NCI-H2196 (cell line): ENCODE results near the gene YTHDC2.
"Not testable (repeated sequence)": the region's sequence is repeated elsewhere in the genome, so short reads cannot be mapped to it uniquely, and the experiment has no call there.

Source experiments
- DNase-seq: peaks from one replicate; lab custom pipeline; 2025; ENCODE audit not compliant: unreplicated experiment; lab: John Stamatoyannopoulos, UW

The YTHDC2 gene

GRCh38 chr5:113600255-113600905, 86.9 kb downstream of the YTHDC2 start:
- no peak for DNase-seq

DNA sequence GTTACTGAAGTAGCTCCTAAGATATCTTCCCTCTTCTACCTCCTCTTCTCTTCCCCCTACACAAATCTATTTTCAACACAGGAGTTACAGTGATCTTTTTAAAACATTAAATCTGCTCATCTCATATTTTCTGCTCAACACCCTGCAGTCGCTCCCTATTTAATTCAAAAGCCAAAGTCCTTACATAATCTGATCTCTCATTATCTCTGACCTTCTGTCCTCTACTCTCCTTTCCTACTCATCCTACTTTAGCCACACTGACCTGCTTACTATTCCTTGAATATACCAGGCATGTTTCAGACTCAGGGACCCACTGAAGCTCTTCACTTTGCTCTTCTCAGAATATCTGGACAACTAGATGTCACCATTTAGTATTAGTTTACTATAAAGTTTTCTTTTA, 87.9 kb downstream of the YTHDC2 start:
- DNase-seq, result no peak

DNA sequence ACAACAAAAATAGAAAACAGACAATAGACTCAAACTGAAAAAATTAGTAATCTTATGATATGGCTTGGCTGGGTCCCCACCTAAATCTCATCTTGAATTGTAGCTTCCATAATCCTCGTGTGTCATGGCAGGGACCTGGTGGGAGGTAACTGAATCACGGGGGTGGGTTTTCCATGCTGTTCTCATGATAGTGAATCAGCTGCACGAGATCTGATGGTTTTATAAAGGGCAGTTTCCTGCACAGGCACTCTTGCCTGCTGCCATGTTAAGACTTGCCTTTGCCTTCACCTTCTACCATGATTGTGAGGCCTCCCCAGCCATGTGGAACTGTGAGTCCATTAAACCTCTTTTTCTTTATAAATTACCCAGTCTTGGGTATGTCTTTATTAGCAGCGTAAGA, 89.8 kb downstream of the YTHDC2 start:
- not testable (repeated sequence) for DNase-seq

DNA sequence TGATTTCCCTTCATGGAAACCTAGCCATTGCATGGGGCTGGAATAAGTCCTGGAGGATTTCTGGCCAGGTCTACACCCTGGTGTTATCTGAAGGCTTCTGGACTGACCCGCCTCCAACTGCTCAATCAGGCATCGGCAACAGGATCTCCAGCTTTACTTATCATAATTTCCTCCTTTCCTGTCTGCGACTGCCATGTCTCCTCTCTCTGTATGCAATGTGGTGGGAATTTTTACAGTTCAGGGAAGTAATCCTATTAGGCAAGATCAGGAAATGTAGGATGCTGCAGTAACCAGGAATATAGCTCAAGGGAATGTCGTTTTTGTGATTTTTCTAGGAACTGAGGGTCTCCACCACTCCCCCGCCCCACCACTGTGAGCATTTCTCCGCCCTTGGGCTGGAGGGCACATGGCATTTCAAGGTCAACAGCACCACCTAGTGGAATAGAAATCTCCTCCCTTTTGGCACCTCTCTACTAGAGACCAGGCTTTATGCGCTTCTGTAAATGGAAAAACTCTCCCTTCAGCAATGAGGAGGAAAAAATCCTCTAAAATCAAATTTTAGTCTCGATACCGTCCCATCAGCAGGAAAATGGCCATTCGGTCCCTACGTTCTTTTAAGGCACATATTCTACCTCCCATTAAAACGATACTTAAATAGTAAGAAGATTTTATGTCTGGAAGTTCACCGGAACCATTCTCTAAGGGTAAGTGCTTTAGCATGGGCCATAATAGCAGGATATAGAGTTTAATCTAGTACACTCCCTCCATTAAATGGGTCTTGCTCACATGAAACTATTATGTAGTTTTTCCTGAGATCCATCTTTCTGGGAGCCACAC, 93.0 kb downstream of the YTHDC2 start:
- DNase-seq, result peak; percentile 43

DNA sequence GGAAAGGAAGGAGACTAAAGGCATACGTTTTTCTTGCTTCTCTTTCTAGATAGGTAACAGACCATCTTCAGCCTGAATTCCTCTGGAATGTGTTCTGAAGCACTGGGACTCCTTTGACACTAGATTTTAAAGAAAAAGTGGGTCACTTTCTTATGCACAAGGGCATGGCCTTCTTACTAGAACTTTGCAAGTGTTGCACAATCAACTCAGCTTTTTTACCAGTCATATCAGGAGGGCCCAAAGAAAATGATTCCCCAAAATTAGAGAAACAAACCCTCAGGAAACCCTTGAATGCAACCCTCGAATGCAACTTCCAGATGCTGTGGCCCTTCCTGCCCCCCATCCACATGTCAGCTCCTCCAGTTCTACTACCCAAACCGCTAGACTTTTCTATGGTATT, 93.9 kb downstream of the YTHDC2 start:
- DNase-seq, result no peak

- no peak for DNase-seq
Observed at GRCh38 chr5:113608113-113608596, 94.7 kb downstream of the YTHDC2 start.

GRCh38 chr5:113612060-113612496, 98.6 kb downstream of the YTHDC2 start:
- DNase-seq, result peak; percentile 25

DNA sequence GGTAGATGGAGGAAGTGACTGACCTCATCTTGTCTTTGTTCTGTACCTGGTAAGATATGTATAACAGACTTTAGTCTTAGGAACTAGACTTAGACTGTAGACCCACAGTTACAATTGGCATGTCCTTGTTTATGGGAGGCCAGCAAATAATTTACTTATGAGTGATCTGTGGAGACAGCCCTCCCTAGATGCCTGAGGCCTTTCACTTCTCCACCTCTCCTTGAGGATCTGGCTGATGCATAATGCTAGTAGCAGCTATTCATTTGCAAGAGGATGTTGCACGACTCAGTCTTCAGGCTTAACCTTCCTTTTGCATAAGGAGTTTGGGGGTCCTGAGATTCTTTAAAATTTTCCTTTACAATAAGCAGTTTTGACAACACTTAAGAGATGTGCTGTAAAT, 100.7 kb downstream of the YTHDC2 start:
- no peak for DNase-seq

- DNase-seq, result no peak
Observed at GRCh38 chr5:113615708-113616107, 102.2 kb downstream of the YTHDC2 start.

GRCh38 chr5:113617191-113617796, 103.8 kb downstream of the YTHDC2 start:
- DNase-seq, result no peak

- DNase-seq, result no peak
Observed at GRCh38 chr5:113632996-113633395, 119.5 kb downstream of the YTHDC2 start.

GRCh38 chr5:113634957-113635356, 121.5 kb downstream of the YTHDC2 start:
- DNase-seq, result no peak

GRCh38 chr5:113641715-113642114, 128.2 kb downstream of the YTHDC2 start:
- no peak for DNase-seq
